ENCODE data around the gene LRRC47. TPM values are rescaled to one million over a fixed set of nuclear protein-coding genes. Genes with fewer than 3 reads are reported as not detected.

Gene LRRC47
- total and polyA plus RNA-seq, 2 of the 8 experiments (the other 6 are each of a cell fraction or from before 2014, with no cell fraction given), result 38.3 to 82.4 TPM

- no peaks in the 10 kb centered on the region; a peak in 1 of 7 replicates for H3K27me3 ChIP-seq (replicated peaks in 1 of 4; ENCODE audit: control insufficient read depth in 3 of 4, extremely low read depth in 1 of 4, insufficient read depth in 3 of 4, low read length in 3 of 4)
- no peak overlapping the region for H2BK20ac ChIP-seq (ENCODE audit: low read length)
- DNase-seq (ENCODE audit: low read depth in 1 of 2, low spot score in 2 of 2) (no peak), FAIRE-seq (no peak)
- H2BK12ac ChIP-seq (ENCODE audit: low read depth, low read length), result no peak overlapping the region
- ChIA-PET POLR2A (ENCODE audit: partially characterized antibody) (interaction anchor here (1.2 to 2.5 kb wide), 4 partner anchors 10 to 36 kb away, joined by 3 to 10 read pairs (median 4); no protein-coding TSS in a partner anchor), CTCF (ENCODE audit: partially characterized antibody) (interaction anchor here (1.1 to 1.9 kb wide), 6 partner anchors 9 to 177 kb away, joined by 3 to 7 read pairs (median 4); no protein-coding TSS in a partner anchor)
- no peak overlapping the region for H2BK5ac ChIP-seq (ENCODE audit: low read depth, low read length)
- no peak overlapping the region for H2AFZ ChIP-seq (ENCODE audit: low read length)
- H3K27ac ChIP-seq (ENCODE audit: low read depth, low read length), result no peak overlapping the region
- no peak overlapping the region for H3K9ac ChIP-seq (replicated peaks in 1 of 4; ENCODE audit: extremely low read depth in 1 of 4, low read depth in 3 of 4, low read length in 3 of 4)
- H4K91ac ChIP-seq (replicated peaks; ENCODE audit: insufficient read length, low read length), result no peak overlapping the region
- H3K23me2 ChIP-seq (ENCODE audit: low read depth, low read length), result peaks cover 11% of the 10 kb centered on the region; the same call in 1 of the 2 replicates
- peaks cover 0 to 5% of the 10 kb centered on the region in 2 experiments for H4K20me1 ChIP-seq (replicated peaks in 1 of 2; ENCODE audit: control insufficient read depth in 1 of 2, insufficient read depth in 2 of 2, low read length in 2 of 2)
- H3K79me1 ChIP-seq (ENCODE audit: low read depth, low read length), result no peaks in the 10 kb centered on the region
- H2AK5ac ChIP-seq (ENCODE audit: low read depth, low read length), result no peak overlapping the region
- no peak overlapping the region for H2BK15ac ChIP-seq (ENCODE audit: low read length)
- H3K9me3 ChIP-seq (ENCODE audit: insufficient read depth in 2 of 2, low read depth in 1 of 2, low read length in 1 of 2), result peaks cover 0 to 7% of the 10 kb centered on the region in 2 experiments; a peak in 1 of 4 replicates
- no peaks in the 10 kb centered on the region for H3K79me2 ChIP-seq (ENCODE audit: control insufficient read depth in 1 of 2, insufficient read depth in 2 of 2, low read length in 2 of 2)
- H3K4ac ChIP-seq (replicated peaks; ENCODE audit: insufficient read length, low read depth, low read length), result no peak overlapping the region
- H3K23ac ChIP-seq (ENCODE audit: insufficient read length), result no peak overlapping the region
- H3K14ac ChIP-seq (ENCODE audit: insufficient read length), result no peak overlapping the region
- no peak overlapping the region for H3K4me3 ChIP-seq (ENCODE audit: extremely low read depth in 1 of 4, insufficient read depth in 2 of 4, low read depth in 3 of 4, low read length in 4 of 4)
- no peak overlapping the region for H3K18ac ChIP-seq (ENCODE audit: extremely low read depth, low read length)
- H4K5ac ChIP-seq (ENCODE audit: insufficient read length, low read depth, low read length), result no peak overlapping the region
- H4K8ac ChIP-seq (ENCODE audit: extremely low read depth, insufficient read depth, low read length), result no peak overlapping the region
- TF ChIP-seq CTBP2 (IDR thresholded peaks at IDR 0.05; ENCODE audit: borderline replicate concordance, insufficient read depth, insufficient read length, low read length) (no peak), EP300 (IDR thresholded peaks at IDR 0.05; ENCODE audit: borderline replicate concordance in 1 of 2, low read depth in 2 of 2, low read length in 2 of 2) (no peak), POLR2A (IDR thresholded peaks at IDR 0.05; ENCODE audit: control extremely low read depth in 1 of 2, low read depth in 2 of 2, low read length in 2 of 2) (no peak), SUZ12 (IDR thresholded peaks at IDR 0.05; ENCODE audit: low read length) (no peak), NRF1 (IDR thresholded peaks at IDR 0.05; ENCODE audit: low read depth, low read length) (no peak), SIN3A (conservative IDR thresholded peaks at IDR 0.05 in 1 of 2, IDR thresholded peaks at IDR 0.05 in 1 of 2; ENCODE audit: low read depth in 1 of 2, low read length in 2 of 2) (no peak), BCL11A (IDR thresholded peaks at IDR 0.05; ENCODE audit: low read depth in 2 of 2, low read length in 2 of 2) (no peak), TBP (IDR thresholded peaks at IDR 0.05; ENCODE audit: low read depth, low read length) (no peak), ATF3 (IDR thresholded peaks at IDR 0.05; ENCODE audit: insufficient read depth, low read depth, low read length) (no peak), SAP30 (IDR thresholded peaks at IDR 0.05; ENCODE audit: insufficient read depth, insufficient replicate concordance, low read length) (no peak)
- no peak overlapping the region for H2BK120ac ChIP-seq (replicated peaks; ENCODE audit: low read depth, low read length)
- no peaks in the 10 kb centered on the region for H3K36me3 ChIP-seq (ENCODE audit: control insufficient read depth in 2 of 4, insufficient read depth in 4 of 4, low read length in 3 of 4)
- no peak overlapping the region for H3K4me2 ChIP-seq (ENCODE audit: insufficient read depth in 1 of 2, low read depth in 2 of 2, low read length in 2 of 2)
- H3K56ac ChIP-seq (replicated peaks; ENCODE audit: insufficient read length, low read depth, low read length), result no peak overlapping the region
- peaks cover 0 to 23% (median 8%) of the 10 kb centered on the region in 4 experiments; a peak in 5 of 7 replicates for H3K4me1 ChIP-seq (replicated peaks in 1 of 4; ENCODE audit: control insufficient read depth in 3 of 4, insufficient read depth in 4 of 4, low read length in 3 of 4)
- 95% methylated on average over 14 of the region's 16 CpGs; no CpG with 5 or more reads in 1 of the 2 experiments for WGBS, 2 experiments (ENCODE audit: extremely low coverage in 1 of 2, insufficient coverage in 1 of 2, insufficient read length in 1 of 2, insufficient replicate concordance in 2 of 2, low coverage in 1 of 2, low lambda C conversion rate in 2 of 2, missing lambda C conversion rate in 1 of 2)
Measured at GRCh38 chr1:3770047-3770765, 26.1 kb downstream of the LRRC47 start.

Measured in H1 (cell line).